HS-5 (cell line): ENCODE measurements around the gene ANKDD1B.
"Not testable (repeated sequence)": the region's sequence is repeated elsewhere in the genome, so short reads cannot be mapped to it uniquely, and the experiment has no call there.

Experiments
- DNase-seq: peaks from one replicate; pipeline ENCODE4 v3.0.0-alpha.2; 2012; ENCODE audit warnings: low read depth

ANKDD1B gene

GRCh38 chr5:75662061-75662460 is 50.8 kb downstream of the ANKDD1B start:
- DNase-seq: no peak

GRCh38 chr5:75663579-75664284 is 52.5 kb downstream of the ANKDD1B start:
- DNase-seq: no peak

- no peak for DNase-seq
These were observed 53.7 kb downstream of the ANKDD1B start for GRCh38 chr5:75664979-75665378.

GRCh38 chr5:75666801-75667200 is 55.5 kb downstream of the ANKDD1B start:
- DNase-seq: no peak

GRCh38 chr5:75667586-75667985 is 56.3 kb downstream of the ANKDD1B start:
- DNase-seq: no peak

- no peak for DNase-seq
These were observed 57.2 kb downstream of the ANKDD1B start for GRCh38 chr5:75668445-75668844.

- DNase-seq: no peak
These were observed 57.9 kb downstream of the ANKDD1B start for GRCh38 chr5:75668977-75669689.

- no peak for DNase-seq
These were observed 59.3 kb downstream of the ANKDD1B start for GRCh38 chr5:75670577-75670976.

GRCh38 chr5:75671506-75671905 is 60.3 kb downstream of the ANKDD1B start:
- no peak for DNase-seq

- no peak for DNase-seq
These were observed 61.4 kb downstream of the ANKDD1B start for GRCh38 chr5:75672616-75673015.

- DNase-seq: no peak
These were observed 64.5 kb downstream of the ANKDD1B start for GRCh38 chr5:75675783-75676182.

- no peak for DNase-seq
These were observed 66.4 kb downstream of the ANKDD1B start for GRCh38 chr5:75677607-75678006.

GRCh38 chr5:75678155-75678554 is 66.9 kb downstream of the ANKDD1B start:
- no peak for DNase-seq

- peak; percentile 34 for DNase-seq
These were observed 70.0 kb downstream of the ANKDD1B start for GRCh38 chr5:75681125-75681830.

GRCh38 chr5:75685141-75685540 is 73.9 kb downstream of the ANKDD1B start:
- DNase-seq: no peak

GRCh38 chr5:75686480-75686879 is 75.2 kb downstream of the ANKDD1B start:
- DNase-seq: no peak

- DNase-seq: no peak
These were observed 79.4 kb downstream of the ANKDD1B start for GRCh38 chr5:75690669-75691068.

GRCh38 chr5:75694781-75695180 is 83.5 kb downstream of the ANKDD1B start:
- no peak for DNase-seq

- not testable (repeated sequence) for DNase-seq
These were observed 84.5 kb downstream of the ANKDD1B start for GRCh38 chr5:75695472-75696351.

GRCh38 chr5:75701856-75702255 is 90.6 kb downstream of the ANKDD1B start:
- no peak for DNase-seq

GRCh38 chr5:75706016-75706415 is 94.8 kb downstream of the ANKDD1B start:
- DNase-seq: no peak

- no peak for DNase-seq
These were observed 95.5 kb downstream of the ANKDD1B start for GRCh38 chr5:75706775-75707174.
